ENCODE results near the gene CFTR. TPM values are rescaled to one million over a fixed set of nuclear protein-coding genes. Genes with fewer than 3 reads are reported as not detected.
A peak's percentile ranks its signal among the peaks of the same experiment; 100 is the strongest.
"Not testable (repeated sequence)": the region's sequence is repeated elsewhere in the genome, so short reads cannot be mapped to it uniquely, and the experiment has no call there.

Gene CFTR
- total and polyA plus RNA-seq, 2 donors from 2014 or later: 2.5 to 12.8 TPM

DNA sequence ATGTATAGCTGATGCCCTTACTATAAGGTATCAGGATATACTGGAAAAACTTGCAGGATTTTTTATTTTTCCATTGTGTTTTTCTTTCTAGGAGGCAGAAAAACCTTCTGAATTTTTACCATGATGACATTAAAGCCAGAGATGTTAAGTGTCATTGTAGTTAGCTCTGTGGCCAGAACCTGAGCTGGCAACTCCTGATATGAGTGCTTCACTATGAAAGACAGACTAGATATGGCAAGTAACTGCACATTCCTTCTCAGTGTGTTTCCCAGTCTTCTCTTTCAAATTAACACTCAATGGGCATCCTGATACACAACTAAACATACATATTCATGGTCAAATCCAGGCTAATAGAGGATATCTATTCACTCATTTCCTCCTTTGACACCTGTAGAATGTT, 227.3 kb downstream of the CFTR start:
- intact Hi-C loops (cut with DNase I): no loop called here
- no peak for FAIRE-seq

DNA sequence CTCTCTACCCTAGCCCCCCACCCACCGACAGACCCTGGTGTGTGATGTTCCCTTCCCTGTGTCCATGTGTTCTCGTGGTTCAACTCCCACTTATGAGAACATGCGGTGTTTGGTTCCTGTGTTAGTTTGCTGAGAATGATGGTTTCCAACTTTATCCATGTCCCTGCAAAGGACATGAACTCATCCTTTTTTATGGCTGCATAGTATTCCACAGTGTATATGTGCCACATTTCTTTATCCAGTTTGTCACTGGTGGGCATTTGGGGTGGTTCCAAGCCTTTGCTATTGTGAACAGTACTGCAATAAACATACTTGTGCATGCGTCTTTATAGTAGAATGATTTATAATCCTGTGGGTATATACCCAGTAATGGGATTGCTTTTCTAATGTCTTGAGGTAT, 228.3 kb downstream of the CFTR start:
- intact Hi-C loops (cut with DNase I); H3K4me1 ChIP-seq (ENCODE audit: control insufficient read depth in 2 of 3, insufficient read depth in 2 of 3, low read depth in 1 of 3, low read length in 3 of 3); H3K36me3 ChIP-seq (ENCODE audit: control insufficient read depth in 2 of 3, insufficient read depth in 3 of 3, low read length in 3 of 3); H3K27ac ChIP-seq (ENCODE audit: low read depth in 2 of 2, low read length in 2 of 2); DNase-seq; FAIRE-seq; H3K4me3 ChIP-seq (ENCODE audit: low read length in 3 of 3); H3K9me3 ChIP-seq (ENCODE audit: control insufficient read depth in 2 of 3, insufficient read depth in 1 of 3, low read length in 3 of 3); H3K9ac ChIP-seq (ENCODE audit: low read length in 3 of 3); H3K27me3 ChIP-seq (ENCODE audit: control insufficient read depth, insufficient read depth, low read length): not testable (repeated sequence)

More for the DNA sequence above, 227.3 kb downstream of the CFTR start:
- TF ChIP-seq, protein P1, sequence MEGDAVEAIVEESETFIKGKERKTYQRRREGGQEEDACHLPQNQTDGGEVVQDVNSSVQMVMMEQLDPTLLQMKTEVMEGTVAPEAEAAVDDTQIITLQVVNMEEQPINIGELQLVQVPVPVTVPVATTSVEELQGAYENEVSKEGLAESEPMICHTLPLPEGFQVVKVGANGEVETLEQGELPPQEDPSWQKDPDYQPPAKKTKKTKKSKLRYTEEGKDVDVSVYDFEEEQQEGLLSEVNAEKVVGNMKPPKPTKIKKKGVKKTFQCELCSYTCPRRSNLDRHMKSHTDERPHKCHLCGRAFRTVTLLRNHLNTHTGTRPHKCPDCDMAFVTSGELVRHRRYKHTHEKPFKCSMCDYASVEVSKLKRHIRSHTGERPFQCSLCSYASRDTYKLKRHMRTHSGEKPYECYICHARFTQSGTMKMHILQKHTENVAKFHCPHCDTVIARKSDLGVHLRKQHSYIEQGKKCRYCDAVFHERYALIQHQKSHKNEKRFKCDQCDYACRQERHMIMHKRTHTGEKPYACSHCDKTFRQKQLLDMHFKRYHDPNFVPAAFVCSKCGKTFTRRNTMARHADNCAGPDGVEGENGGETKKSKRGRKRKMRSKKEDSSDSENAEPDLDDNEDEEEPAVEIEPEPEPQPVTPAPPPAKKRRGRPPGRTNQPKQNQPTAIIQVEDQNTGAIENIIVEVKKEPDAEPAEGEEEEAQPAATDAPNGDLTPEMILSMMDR (IDR thresholded peaks at IDR 0.05; ENCODE audit: borderline replicate concordance, extremely low read depth, insufficient read depth): no peak
- H3K4me3 ChIP-seq (ENCODE audit: low read length in 3 of 3): no peak overlapping the region
- H3K27me3 ChIP-seq (ENCODE audit: control insufficient read depth, insufficient read depth, low read length): no peaks in the 10 kb centered on the region
- H3K27ac ChIP-seq (ENCODE audit: low read depth in 2 of 2, low read length in 2 of 2): no peak overlapping the region
- no peaks in the 10 kb centered on the region for H3K36me3 ChIP-seq (ENCODE audit: control insufficient read depth in 2 of 3, insufficient read depth in 3 of 3, low read length in 3 of 3)
- no peak for DNase-seq
- H3K4me1 ChIP-seq (ENCODE audit: control insufficient read depth in 2 of 3, insufficient read depth in 2 of 3, low read depth in 1 of 3, low read length in 3 of 3): no peaks in the 10 kb centered on the region
- no peak overlapping the region for H3K9ac ChIP-seq (ENCODE audit: low read length in 3 of 3)
- peaks cover 0 to 2% (median 0%) of the 10 kb centered on the region in 3 donors for H3K9me3 ChIP-seq (ENCODE audit: control insufficient read depth in 2 of 3, insufficient read depth in 1 of 3, low read length in 3 of 3)

DNA sequence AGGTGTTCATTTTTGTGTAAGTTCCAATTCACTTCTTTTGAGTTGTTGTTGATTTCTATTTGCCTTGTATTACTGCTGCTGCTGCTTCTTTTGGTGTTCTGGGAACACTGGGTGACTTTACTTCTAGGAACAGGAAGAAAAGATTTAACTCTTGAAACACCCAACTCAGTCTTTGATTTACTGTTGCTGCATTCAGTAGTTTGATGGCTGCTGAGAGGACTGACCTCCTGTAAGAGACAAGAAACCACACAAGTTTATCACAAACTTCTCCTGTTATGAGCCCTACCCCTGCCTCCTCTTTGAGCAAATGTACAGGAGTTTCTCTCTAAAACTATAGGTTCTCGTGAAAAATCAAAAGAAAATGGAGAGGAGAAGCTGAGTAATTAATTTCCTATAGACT, 231.7 kb downstream of the CFTR start:
- peaks cover 0 to 6% (median under 1%) of the 10 kb centered on the region in 3 donors for H3K4me1 ChIP-seq (ENCODE audit: control insufficient read depth in 2 of 3, insufficient read depth in 2 of 3, low read depth in 1 of 3, low read length in 3 of 3)
- peaks cover 0 to 2% (median 0%) of the 10 kb centered on the region in 3 donors for H3K9me3 ChIP-seq (ENCODE audit: control insufficient read depth in 2 of 3, insufficient read depth in 1 of 3, low read length in 3 of 3)
- H3K4me3 ChIP-seq (ENCODE audit: low read length in 3 of 3): no peak overlapping the region
- intact Hi-C loops (cut with DNase I): no loop called here
- H3K27ac ChIP-seq (ENCODE audit: low read depth in 2 of 2, low read length in 2 of 2): no peak overlapping the region
- FAIRE-seq (no peak), DNase-seq (no peak)
- TF ChIP-seq, protein P1 (IDR thresholded peaks at IDR 0.05; ENCODE audit: borderline replicate concordance, extremely low read depth, insufficient read depth): no peak
- no peak overlapping the region for H3K9ac ChIP-seq (ENCODE audit: low read length in 3 of 3)
- peaks cover 0 to 4% (median 0%) of the 10 kb centered on the region in 3 donors for H3K36me3 ChIP-seq (ENCODE audit: control insufficient read depth in 2 of 3, insufficient read depth in 3 of 3, low read length in 3 of 3)
- no peaks in the 10 kb centered on the region for H3K27me3 ChIP-seq (ENCODE audit: control insufficient read depth, insufficient read depth, low read length)

DNA sequence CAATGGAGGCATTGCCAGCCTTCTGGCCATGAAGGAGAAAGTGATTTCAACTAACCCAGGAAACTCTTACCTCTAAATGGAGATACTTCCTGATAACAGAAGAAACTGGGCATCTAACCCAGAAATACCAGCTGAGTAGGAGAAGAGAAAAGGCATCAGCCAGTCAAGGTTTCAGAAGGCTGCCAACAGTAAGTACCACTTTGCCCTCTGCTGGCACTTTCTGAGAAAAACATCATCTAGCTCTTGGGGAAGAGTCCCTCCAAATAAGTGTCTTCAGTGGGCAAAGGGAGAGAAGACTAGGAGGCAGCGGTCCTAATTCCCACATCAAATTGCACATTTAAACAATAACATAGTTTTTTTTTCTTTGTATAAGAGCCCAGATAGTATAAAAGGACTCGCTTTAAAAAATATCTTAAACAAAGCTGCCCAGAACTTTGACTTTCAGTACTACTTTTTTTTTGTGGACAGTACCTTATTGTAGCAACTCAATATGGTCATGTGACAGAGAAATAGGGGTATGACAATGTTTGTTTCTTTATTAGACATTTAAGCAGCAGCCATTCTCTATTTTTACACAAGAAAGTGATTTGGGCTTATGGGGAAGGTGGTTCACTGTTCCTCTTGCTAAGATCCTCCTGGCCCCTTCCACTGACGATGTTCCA, 236.1 kb downstream of the CFTR start:
- no peak for FAIRE-seq
- peak in 3 of 5 donors; percentile 38 to 81 (median 75) for DNase-seq

More for the DNA sequence above, 236.1 kb downstream of the CFTR start:
- H3K27me3 ChIP-seq (ENCODE audit: control insufficient read depth, insufficient read depth, low read length): no peaks in the 10 kb centered on the region
- H3K9me3 ChIP-seq (ENCODE audit: control insufficient read depth in 2 of 3, insufficient read depth in 1 of 3, low read length in 3 of 3): no peaks in the 10 kb centered on the region
- TF ChIP-seq, protein P1 (IDR thresholded peaks at IDR 0.05; ENCODE audit: borderline replicate concordance, extremely low read depth, insufficient read depth): peak; percentile 53
- no peak overlapping the region for H3K4me3 ChIP-seq (ENCODE audit: low read length in 3 of 3)
- peaks cover 0 to 13% (median 4%) of the 10 kb centered on the region in 3 donors for H3K4me1 ChIP-seq (ENCODE audit: control insufficient read depth in 2 of 3, insufficient read depth in 2 of 3, low read depth in 1 of 3, low read length in 3 of 3)
- H3K9ac ChIP-seq (ENCODE audit: low read length in 3 of 3): no peak overlapping the region
- intact Hi-C loops (cut with DNase I): no loop called here
- no peak overlapping the region for H3K27ac ChIP-seq (ENCODE audit: low read depth in 2 of 2, low read length in 2 of 2)
- peaks cover 0 to 4% (median 0%) of the 10 kb centered on the region in 3 donors for H3K36me3 ChIP-seq (ENCODE audit: control insufficient read depth in 2 of 3, insufficient read depth in 3 of 3, low read length in 3 of 3)

All from kidney (tissue), 14 donors.